Uterus (tissue), 4 donors: ENCODE data around the gene HECTD2. TPM values are rescaled to one million over a fixed set of nuclear protein-coding genes. Genes with fewer than 3 reads are reported as not detected.
A peak's percentile ranks its signal among the peaks of the same experiment; 100 is the strongest.
"Not testable (repeated sequence)": the region's sequence is repeated elsewhere in the genome, so short reads cannot be mapped to it uniquely, and the experiment has no call there.

ENCODE experiments used
- DNase-seq, 2 donors: peaks; one replicate each; pipeline ENCODE4 v3.0.0-alpha.2; 2019 to 2020
- H3K27ac ChIP-seq, 2 donors: fragments of 200-600 bp; sonication (generic); 1 replicate in 1 of 2; 2 replicates in 1 of 2; pipeline ENCODE4 v1.5.1; 2016 to 2018
- H3K27me3 ChIP-seq, 2 donors: fragments of 200-600 bp; sonication (generic); one replicate each; pipeline ENCODE4 v1.5.1; 2018 to 2019; ENCODE audit warnings: control low read depth in 1 of 2
- H3K36me3 ChIP-seq, 2 donors: fragments of 200-600 bp; sonication (generic); one replicate each; pipeline ENCODE4 v1.5.1; 2019; ENCODE audit warnings: control low read depth in 1 of 2
- H3K4me1 ChIP-seq, 2 donors: fragments of 200-600 bp; sonication (generic); one replicate each; pipeline ENCODE4 v1.5.1; 2018 to 2019; ENCODE audit warnings: control low read depth in 1 of 2
- H3K4me3 ChIP-seq, 2 donors: fragments of 200-600 bp; sonication (generic); 1 replicate in 1 of 2; 2 replicates in 1 of 2; pipeline ENCODE4 v1.5.1; 2018 to 2019; ENCODE audit warnings: mild to moderate bottlenecking in 1 of 2
- H3K9me3 ChIP-seq, 2 donors: fragments of 200-600 bp; sonication (generic); one replicate each; pipeline ENCODE4 v1.5.1; 2019; ENCODE audit warnings: control low read depth in 1 of 2
- CTCF ChIP-seq, 4 experiments: fragments of 200-600 bp in 2 of 4; fragments of 450-650 bp in 2 of 4; sonication (generic) in 2 of 4; IDR thresholded peaks; one replicate each; pipeline ENCODE4 v1.5.1; 2016 to 2019; ENCODE audit warnings: antibody characterized with exemption in 4 of 4, mild to moderate bottlenecking in 2 of 4, moderate library complexity in 1 of 4
- POLR2A ChIP-seq, 2 donors: fragments of 450-650 bp; IDR thresholded peaks; one replicate each; pipeline ENCODE4 v1.6.1; 2016; ENCODE audit warnings: antibody characterized with exemption in 2 of 2, mild to moderate bottlenecking in 1 of 2, moderate library complexity in 1 of 2
- intact Hi-C: fragments of 100-400 bp; cut with DNase I; formaldehyde crosslinking; loops from one replicate; pipeline ENCODE4 v1.15.1; 2023; ENCODE audit warnings: low total_unique reads
- total RNA-seq, 4 donors: library from RNA; depleted of rRNA in 3 of 4; stranded (reverse); fragments of >200 nt in 3 of 4; gene quantifications; one replicate each; pipeline versions ENCODE4 v1.1.0 to v1.2.4, GENCODE V29; 2014 to 2023
- donor health status: DM: yes; HTN: yes; CAD: no.

HECTD2 gene
- total RNA-seq, 4 donors from 2014 or later: 21.0 to 65.7 (median 33.2) TPM

- Histone ChIP-seq H3K27ac (no peak overlapping the region), H3K27me3 (no peaks in the 10 kb centered on the region), H3K36me3 (no peaks in the 10 kb centered on the region), H3K9me3 (peaks cover 0 to 4% of the 10 kb centered on the region in 2 donors), H3K4me3 (no peak overlapping the region), H3K4me1 (no peaks in the 10 kb centered on the region)
- no peak for DNase-seq
- TF ChIP-seq CTCF (IDR thresholded peaks at IDR 0.05) (no peak), POLR2A (IDR thresholded peaks at IDR 0.05) (no peak)
- intact Hi-C loops: no loop called here
These were observed 28.8 kb upstream of the HECTD2 start for GRCh38 chr10:91381257-91381891.

DNA sequence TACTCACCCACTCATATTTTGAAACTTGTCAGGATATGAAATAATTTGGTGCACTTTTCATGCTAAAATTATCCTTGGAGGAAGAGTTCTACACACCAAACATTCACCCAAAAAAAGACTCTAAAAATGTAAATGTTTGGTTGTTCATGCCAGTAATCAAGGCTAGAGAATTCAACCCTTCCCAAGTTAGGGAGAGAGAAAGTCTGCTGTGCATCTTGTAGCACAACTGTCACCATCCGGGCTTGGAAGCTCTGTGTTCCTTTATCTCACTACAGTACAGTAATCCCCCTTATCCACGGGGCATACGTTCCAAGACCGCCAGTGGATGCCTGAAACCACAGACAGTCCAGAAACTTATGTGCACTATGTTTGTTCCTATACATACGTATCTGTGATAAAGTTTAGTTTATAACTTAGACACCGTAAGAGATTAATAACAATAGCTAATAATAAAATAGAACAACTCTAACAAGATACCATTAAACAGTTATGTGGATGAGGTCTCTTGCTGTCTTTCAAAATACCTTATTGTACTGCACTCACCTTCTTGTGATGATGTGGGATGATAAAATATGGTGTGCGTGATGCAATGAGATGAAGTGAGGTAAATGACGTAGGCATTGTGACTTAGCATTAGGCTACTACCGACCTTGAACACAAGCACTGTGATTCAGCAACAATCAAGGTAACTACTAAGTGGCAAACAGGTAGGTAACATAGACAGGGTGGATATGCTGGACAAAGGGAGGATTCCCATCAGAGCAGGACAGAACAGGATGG, 24.6 kb upstream of the HECTD2 start:
- DNase-seq: no peak
- intact Hi-C loops: no loop called here
- no peak overlapping the region for H3K27ac ChIP-seq
- TF ChIP-seq CTCF (IDR thresholded peaks at IDR 0.05) (no peak), POLR2A (IDR thresholded peaks at IDR 0.05) (no peak)
- H3K36me3 ChIP-seq: no peaks in the 10 kb centered on the region
- no peaks in the 10 kb centered on the region for H3K4me1 ChIP-seq
- H3K27me3 ChIP-seq: no peaks in the 10 kb centered on the region
- no peak overlapping the region for H3K4me3 ChIP-seq
- H3K9me3 ChIP-seq: no peaks in the 10 kb centered on the region

DNA sequence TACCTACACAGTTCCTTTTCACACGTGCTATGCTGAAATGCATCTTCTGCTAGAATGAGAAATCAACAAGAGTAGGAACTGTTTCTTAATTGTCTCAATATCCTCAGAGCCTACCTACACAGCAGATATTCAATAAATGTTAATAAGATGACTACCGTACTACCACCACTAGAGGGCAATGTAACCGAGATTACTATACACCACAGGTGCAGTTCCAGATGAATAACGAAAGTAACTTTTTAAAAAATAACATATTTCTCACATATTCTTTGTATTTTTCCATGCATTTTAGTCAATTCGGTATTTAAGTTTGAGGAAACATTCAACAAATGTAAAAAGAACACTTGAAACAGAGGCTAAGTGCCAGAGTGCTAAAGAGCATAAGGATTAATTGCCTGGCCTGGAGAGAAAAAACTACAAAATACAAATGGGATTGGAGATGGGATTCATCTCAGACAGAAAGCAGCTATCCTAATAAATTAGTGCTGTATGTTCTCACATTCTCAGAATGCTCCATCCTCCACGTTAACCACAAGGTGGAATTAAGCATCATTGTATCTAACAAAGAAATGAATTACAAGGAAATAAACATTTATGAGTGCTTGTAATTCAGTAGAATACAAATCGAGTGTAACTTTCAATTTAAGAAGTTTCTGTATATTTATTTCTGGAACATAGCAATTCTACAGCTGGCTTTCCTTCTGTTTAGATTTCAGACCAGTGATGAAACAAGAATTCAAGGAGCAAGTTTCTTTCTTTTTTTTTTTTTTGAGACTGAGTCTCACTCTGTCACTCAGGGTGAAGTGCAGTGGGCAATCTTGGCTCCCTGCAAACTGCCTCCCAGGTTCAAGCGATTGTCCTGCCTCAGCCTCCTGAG, 20.3 kb upstream of the HECTD2 start:
- Histone ChIP-seq H3K4me1 (no peaks in the 10 kb centered on the region), H3K4me3 (peak overlapping the region in 1 of 2 donors; percentile 18), H3K9me3 (no peaks in the 10 kb centered on the region), H3K27me3 (no peaks in the 10 kb centered on the region), H3K27ac (peak overlapping the region in 1 of 2 donors; percentile 58), H3K36me3 (no peaks in the 10 kb centered on the region)
- no peak for DNase-seq
- intact Hi-C loops: no loop called here
- TF ChIP-seq POLR2A (IDR thresholded peaks at IDR 0.05) (no peak), CTCF (IDR thresholded peaks at IDR 0.05) (peak; percentile 58 to 65 (median 64))

DNA sequence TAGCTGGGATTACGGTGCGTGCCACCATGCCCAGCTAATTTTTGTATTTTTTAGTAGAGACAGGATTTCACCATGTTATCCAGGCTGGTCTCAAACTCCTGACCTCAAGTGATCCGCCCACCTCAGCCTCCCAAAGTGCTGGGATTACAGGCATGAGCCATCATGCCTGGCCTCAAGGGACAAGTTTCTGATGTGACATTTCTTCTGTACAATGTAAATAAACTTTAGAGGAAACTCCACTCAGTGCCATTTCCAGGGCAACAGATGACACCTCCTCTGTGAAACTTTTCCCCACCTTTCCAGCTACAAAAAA, 19.7 kb upstream of the HECTD2 start:
- intact Hi-C loops, H3K4me1 ChIP-seq: not testable (repeated sequence)
- H3K27ac ChIP-seq: peak overlapping the region in 1 of 2 donors; percentile 58

DNA sequence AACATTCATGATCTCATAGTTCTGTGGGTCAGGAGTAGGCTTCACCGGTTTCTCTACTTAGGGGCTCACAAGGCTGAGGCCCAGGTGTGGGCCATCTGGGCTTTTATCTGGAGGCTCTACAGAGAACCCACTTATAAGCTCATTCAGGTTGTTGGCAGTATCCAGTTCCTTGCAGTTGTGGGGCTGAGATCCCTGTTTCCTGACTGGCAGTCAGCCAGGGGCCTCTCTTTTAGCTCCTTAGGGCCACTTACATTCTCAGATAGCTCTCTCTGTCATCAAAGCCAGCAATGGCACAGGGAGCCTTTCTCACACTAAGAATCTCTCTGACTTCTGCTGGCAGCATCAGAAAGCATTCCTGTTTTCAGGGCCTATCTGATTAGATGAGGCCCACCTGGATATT, 18.2 kb upstream of the HECTD2 start:
- Histone ChIP-seq H3K27me3 (no peaks in the 10 kb centered on the region), H3K27ac (no peak overlapping the region), H3K4me1 (no peaks in the 10 kb centered on the region), H3K36me3 (no peaks in the 10 kb centered on the region), H3K4me3 (no peak overlapping the region), H3K9me3 (no peaks in the 10 kb centered on the region)
- intact Hi-C loops: no loop called here
- DNase-seq: no peak
- TF ChIP-seq POLR2A (IDR thresholded peaks at IDR 0.05) (no peak), CTCF (IDR thresholded peaks at IDR 0.05) (no peak)

More for the DNA sequence above, 19.7 kb upstream of the HECTD2 start:
- not testable (repeated sequence) for H3K4me3 ChIP-seq, H3K36me3 ChIP-seq, H3K9me3 ChIP-seq, DNase-seq, H3K27me3 ChIP-seq
